Effector memory CD4-positive, alpha-beta T cell (primary cell): ENCODE data around the gene THAP8.

Experiments
- DNase-seq, 3 donors: peaks; one replicate each; pipeline ENCODE4 v3.0.0-alpha.2; 2020
- H3K27ac ChIP-seq: 2 replicates; pipeline ENCODE4 v1.7.0; 2013; ENCODE audit warnings: mild to moderate bottlenecking, low read length, moderate library complexity; ENCODE audit not compliant: insufficient read depth, poor library complexity, severe bottlenecking
- H3K27me3 ChIP-seq: replicated peaks from 2 replicates; pipeline ENCODE4 v1.7.0; 2013; ENCODE audit warnings: mild to moderate bottlenecking, low read length; ENCODE audit not compliant: insufficient read depth, control insufficient read depth, poor library complexity, severe bottlenecking
- H3K36me3 ChIP-seq: 2 replicates; pipeline ENCODE4 v1.7.0; 2013; ENCODE audit warnings: mild to moderate bottlenecking, low read length, moderate library complexity; ENCODE audit not compliant: control insufficient read depth, insufficient read depth
- H3K4me1 ChIP-seq: 2 replicates; pipeline ENCODE4 v1.7.0; 2013; ENCODE audit warnings: low read length, mild to moderate bottlenecking; ENCODE audit not compliant: control insufficient read depth, insufficient read depth, poor library complexity, severe bottlenecking
- H3K4me3 ChIP-seq: 2 replicates; pipeline ENCODE4 v1.7.0; 2013; ENCODE audit warnings: low read length, low read depth, mild to moderate bottlenecking; ENCODE audit not compliant: insufficient read depth, poor library complexity, severe bottlenecking
- H3K9me3 ChIP-seq: 2 replicates; pipeline ENCODE4 v1.7.0; 2013; ENCODE audit warnings: mild to moderate bottlenecking, low read length, moderate library complexity; ENCODE audit not compliant: control insufficient read depth
- total RNA-seq, 3 donors: gene quantifications; one replicate each; lab custom pipeline; 2026; lab: John Stamatoyannopoulos, UW

THAP8 gene, protein sequence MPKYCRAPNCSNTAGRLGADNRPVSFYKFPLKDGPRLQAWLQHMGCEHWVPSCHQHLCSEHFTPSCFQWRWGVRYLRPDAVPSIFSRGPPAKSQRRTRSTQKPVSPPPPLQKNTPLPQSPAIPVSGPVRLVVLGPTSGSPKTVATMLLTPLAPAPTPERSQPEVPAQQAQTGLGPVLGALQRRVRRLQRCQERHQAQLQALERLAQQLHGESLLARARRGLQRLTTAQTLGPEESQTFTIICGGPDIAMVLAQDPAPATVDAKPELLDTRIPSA
- total RNA-seq = 2.1 to 2.7 (median 2.1) reads per million in 3 donors

DNA sequence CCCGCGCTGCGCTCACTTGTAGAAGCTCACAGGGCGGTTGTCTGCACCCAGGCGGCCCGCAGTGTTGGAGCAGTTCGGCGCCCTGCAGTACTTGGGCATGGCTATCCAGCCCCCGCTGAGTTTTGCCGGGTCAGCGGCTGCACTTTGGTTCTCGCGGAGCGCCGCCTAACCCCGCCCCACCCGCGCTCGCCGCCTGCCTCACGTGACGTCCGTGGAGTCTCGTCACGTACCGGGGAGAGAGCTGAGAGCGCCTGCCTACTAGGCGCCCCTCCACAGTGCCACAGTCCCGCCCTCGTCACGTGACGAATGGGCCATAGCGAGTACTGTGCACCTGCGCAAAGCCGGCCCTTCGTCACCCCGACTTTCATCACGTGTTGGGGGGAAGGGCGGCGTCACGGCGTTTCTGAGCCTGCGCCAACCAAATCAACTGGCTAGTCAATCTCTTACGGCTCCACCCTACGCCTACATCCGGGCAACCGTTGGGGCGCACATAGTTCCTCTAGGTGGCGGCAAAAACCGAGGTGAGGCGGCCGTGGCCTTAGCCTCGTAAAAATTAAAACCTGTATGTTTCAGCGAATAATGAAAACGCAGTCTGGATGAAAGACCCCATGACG lies at the start of gene THAP8:
Gene THAP8 (minus strand): TSS at position 167 of the 614 bp plus-strand sequence. CDS start 68 bp downstream, at position 99.
- H3K9me3 ChIP-seq = no peaks in the 10 kb centered on the region
- peak within 1 kb of the TSS; percentile 81 for H3K4me3 ChIP-seq
- peaks cover 4% of the 10 kb centered on the region for H3K4me1 ChIP-seq
- peak within 1 kb of the TSS; percentile 79 for H3K27ac ChIP-seq
- DNase-seq = peak; percentile 99 to 100 (median 100)
- no peaks in the 10 kb centered on the region for H3K36me3 ChIP-seq
- no peaks in the 10 kb centered on the region for H3K27me3 ChIP-seq

DNA sequence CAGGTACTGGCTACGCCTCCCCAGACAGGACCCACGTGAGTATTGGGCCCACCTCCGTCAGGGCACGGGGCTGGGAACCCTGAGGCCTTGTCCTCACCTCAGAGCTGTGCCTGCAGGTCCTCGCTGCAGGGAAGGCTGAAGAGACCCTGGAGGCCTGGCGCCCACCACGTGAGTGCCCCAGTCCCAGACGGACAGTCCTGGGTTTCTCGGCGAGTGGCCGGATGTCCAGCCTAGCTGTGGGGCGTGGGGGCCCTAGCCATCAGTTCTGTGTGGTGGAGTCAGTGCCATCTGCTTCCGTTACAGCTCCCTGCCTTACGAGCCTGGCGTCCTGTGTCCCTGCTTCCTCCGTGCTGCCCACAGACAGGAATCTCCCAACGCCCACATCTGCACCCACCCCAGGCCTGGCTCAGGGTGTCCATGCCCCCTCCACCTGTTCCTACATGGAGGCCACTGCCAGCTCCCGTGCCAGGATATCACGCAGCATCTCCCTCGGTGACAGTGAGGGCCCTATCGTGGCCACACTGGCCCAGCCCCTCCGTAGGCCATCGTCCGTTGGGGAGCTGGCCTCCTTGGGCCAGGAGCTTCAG lies 49.0 kb upstream of the THAP8 start:
- no peaks in the 10 kb centered on the region for H3K27me3 ChIP-seq
- no peaks in the 10 kb centered on the region for H3K4me1 ChIP-seq
- H3K4me3 ChIP-seq = no peak overlapping the region
- DNase-seq = no peak
- peaks cover 4% of the 10 kb centered on the region for H3K36me3 ChIP-seq
- no peaks in the 10 kb centered on the region for H3K9me3 ChIP-seq
- no peak overlapping the region for H3K27ac ChIP-seq

DNA sequence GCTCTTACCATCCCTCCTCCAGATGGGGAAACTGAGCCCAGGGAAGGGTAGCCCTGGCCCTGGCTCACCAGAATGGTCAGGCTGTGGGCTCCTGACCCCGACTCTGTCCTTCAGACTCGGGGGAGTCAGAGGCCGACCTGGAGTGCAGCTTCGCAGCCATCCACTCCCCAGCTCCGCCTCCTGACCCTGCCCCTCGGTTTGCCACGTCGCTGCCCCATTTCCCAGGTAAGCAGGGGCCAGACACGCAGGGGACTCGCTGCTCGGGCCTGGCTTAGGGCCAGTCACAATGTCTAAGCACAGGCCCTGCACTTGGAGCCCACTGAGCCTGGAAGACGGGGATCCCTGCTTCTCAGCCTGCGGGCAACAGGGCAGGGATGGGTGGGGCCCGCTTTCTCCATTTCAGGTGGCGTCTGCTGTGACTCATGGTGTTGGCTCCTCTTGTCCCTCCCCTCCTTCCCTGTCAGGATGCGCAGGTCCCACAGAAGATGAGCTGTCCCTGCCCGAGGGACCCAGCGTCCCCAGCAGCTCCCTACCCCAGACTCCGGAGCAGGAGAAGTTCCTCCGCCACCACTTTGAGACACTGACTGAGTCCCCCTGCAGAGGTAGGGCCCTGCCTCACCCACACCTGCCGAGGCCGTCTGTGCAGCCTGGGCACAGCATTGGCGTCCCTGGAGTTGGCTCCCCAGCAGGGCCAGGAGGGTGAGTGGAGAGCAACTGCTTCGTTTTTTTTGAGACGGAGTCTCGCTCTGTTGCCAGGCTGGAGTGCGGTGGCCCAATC lies 47.7 kb upstream of the THAP8 start:
- H3K27ac ChIP-seq = no peak overlapping the region
- H3K9me3 ChIP-seq = no peaks in the 10 kb centered on the region
- peaks cover 4% of the 10 kb centered on the region for H3K36me3 ChIP-seq
- no peak for DNase-seq
- no peaks in the 10 kb centered on the region for H3K4me1 ChIP-seq
- no peak overlapping the region for H3K4me3 ChIP-seq
- H3K27me3 ChIP-seq = no peaks in the 10 kb centered on the region

DNA sequence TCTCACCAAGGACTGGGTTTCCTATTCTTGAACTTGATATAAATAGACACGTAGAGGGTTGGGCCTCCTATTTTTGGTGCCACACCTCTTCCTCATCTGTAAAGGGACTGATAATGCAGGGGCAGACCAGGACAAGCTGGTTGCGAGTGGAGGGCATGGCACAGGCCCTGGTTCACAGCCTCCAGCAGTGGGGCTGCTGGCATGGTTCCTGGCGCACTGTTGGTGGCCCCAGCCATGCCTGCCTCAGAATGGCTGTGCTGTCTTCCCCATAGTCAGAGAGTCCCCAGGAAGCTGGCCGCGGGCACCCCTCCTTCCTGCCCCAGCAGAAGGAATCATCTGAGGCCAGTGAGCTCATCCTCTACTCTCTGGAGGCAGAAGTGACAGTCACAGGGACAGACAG lies 46.4 kb upstream of the THAP8 start:
- H3K36me3 ChIP-seq = peaks cover 4% of the 10 kb centered on the region
- no peak overlapping the region for H3K4me3 ChIP-seq
- no peak for DNase-seq

DNA sequence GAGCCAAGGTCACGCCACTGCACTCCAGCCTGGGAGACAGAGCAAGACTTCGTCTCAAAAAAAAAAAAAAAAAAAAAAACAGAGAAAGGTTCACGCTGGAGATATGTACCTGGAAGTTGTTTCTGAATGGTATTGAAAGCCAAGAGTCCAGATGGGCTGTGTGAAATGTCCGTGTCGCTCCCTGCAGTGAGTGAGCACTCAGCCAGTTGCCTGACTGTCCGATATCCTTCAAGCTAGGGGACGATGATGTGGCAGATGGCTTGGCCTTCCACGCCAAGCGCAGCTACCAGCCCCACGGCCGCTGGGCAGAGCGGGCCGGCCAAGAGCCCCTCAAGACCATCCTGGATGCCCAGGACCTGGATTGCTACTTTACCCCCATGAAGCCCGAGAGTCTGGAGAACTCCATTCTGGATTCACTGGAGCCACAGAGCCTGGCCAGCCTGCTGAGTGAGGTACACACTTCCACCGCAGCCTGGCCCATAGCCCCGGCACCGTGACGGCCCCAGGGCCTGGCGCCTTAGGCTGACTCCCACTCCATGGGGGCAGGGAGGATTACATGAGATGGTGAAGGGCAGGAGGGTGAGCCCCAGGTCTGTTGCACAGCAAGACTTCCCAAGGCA lies 45.2 kb upstream of the THAP8 start:
- Histone ChIP-seq H3K4me1 (no peaks in the 10 kb centered on the region), H3K27ac (no peak overlapping the region), H3K36me3 (peaks cover 4% of the 10 kb centered on the region), H3K4me3 (no peak overlapping the region), H3K9me3 (no peaks in the 10 kb centered on the region), H3K27me3 (no peaks in the 10 kb centered on the region)
- no peak for DNase-seq

More for the DNA sequence above, 46.4 kb upstream of the THAP8 start:
- Histone ChIP-seq H3K9me3 (no peaks in the 10 kb centered on the region), H3K4me1 (no peaks in the 10 kb centered on the region), H3K27ac (no peak overlapping the region), H3K27me3 (no peaks in the 10 kb centered on the region)

DNA sequence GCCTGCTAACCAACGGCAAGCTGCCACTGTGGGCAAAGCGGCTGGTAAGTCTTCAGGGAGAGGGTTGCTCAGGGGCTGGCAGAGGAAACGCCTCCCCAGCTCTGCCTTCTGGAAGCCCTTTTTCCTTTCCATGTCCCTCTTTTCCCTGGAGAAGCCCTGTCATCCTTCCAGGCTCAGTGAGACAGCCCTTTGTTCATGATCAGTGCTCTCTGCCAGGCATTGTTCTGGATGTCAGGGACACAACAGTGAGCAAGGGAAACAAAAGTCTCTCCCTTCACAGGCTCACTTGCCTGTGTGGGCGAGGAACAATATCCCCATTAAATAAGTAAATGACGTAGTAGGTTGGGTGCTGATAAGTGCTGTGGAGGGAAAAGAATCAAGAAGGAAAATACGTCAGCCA lies 43.0 kb upstream of the THAP8 start:
- no peak for DNase-seq

DNA sequence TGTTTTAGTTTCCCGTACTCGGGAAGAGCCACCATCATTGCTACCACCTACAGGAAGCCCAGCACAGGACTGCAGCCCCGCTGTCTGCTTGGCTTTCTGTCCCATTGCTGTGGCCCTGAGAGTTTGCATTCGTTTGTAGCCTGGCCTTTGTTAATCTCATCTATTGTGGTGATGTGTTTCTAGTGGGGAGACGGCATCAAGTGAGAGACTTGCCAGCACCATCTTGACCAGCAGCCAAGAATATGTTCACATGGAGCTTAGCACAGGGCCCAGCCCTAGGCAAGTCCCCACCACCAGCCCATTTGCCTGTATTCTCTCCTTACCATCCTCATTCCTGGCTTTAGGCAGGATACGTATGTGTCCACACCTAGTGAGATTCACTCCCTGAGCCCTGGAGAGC lies 39.6 kb upstream of the THAP8 start:
- H3K4me3 ChIP-seq = no peak overlapping the region
- no peak for DNase-seq
- no peaks in the 10 kb centered on the region for H3K9me3 ChIP-seq
- no peak overlapping the region for H3K27ac ChIP-seq
- H3K27me3 ChIP-seq = no peaks in the 10 kb centered on the region
- no peaks in the 10 kb centered on the region for H3K36me3 ChIP-seq
- H3K4me1 ChIP-seq = no peaks in the 10 kb centered on the region

More for the DNA sequence above, 43.0 kb upstream of the THAP8 start:
- no peaks in the 10 kb centered on the region for H3K9me3 ChIP-seq
- H3K36me3 ChIP-seq = no peaks in the 10 kb centered on the region
- H3K27ac ChIP-seq = no peak overlapping the region
- H3K4me1 ChIP-seq = no peaks in the 10 kb centered on the region
- no peak overlapping the region for H3K4me3 ChIP-seq
- H3K27me3 ChIP-seq = no peaks in the 10 kb centered on the region

DNA sequence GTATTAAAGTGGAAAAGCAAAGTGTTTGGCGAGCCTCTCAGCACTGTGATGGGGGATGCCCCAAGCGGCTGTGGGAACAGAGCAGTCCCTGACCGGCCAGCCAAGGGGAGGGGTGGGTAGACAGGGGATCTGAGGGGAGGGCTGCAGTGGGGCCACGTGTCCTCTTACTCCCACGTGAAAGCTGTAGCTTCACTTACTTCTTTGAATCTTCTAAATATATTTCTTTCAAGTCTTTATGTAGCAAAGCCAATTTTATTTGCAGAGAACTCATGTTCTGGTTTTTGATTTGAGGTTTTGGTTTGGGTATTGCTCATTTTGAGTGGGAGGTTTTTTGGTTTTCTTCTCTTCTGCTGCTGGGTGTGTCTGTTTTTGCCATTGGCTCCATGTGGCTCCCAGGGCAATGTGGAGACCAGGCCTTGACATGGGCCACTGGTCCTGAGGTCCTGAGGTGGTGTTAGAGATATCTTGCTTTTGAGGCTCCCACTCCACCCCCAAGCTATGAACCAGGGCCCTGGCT lies 39.1 kb upstream of the THAP8 start:
- Histone ChIP-seq H3K36me3 (no peaks in the 10 kb centered on the region), H3K4me1 (no peaks in the 10 kb centered on the region), H3K27me3 (no peaks in the 10 kb centered on the region), H3K4me3 (no peak overlapping the region), H3K9me3 (no peaks in the 10 kb centered on the region), H3K27ac (no peak overlapping the region)
- DNase-seq = no peak

DNA sequence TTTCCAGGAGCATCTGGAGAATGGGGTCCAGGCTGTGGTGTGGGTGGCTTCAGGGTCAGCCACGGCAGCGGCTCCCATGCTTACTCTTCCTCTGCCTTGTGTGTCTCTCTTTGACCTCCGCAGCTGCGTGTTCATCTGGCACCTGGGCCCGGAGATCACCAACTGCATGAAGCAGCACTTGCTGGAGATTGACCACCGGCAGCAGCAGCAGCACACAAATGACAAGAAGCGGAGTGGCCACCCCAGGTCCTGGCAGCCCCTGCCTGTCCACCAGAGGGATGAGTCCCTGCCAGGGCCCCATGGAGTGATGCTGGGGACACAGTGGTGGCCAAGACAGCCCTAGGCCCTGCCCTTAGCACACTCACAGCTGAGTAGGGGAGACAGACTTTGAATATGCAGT lies 38.5 kb upstream of the THAP8 start:
- no peak overlapping the region for H3K27ac ChIP-seq
- no peaks in the 10 kb centered on the region for H3K9me3 ChIP-seq
- no peaks in the 10 kb centered on the region for H3K4me1 ChIP-seq
- H3K36me3 ChIP-seq = no peaks in the 10 kb centered on the region
- H3K4me3 ChIP-seq = no peak overlapping the region
- H3K27me3 ChIP-seq = no peaks in the 10 kb centered on the region
- DNase-seq = no peak
